Tibial nerve (tissue), 4 donors: ENCODE measurements around the gene PREP.

ENCODE experiments used
- CTCF ChIP-seq, 5 experiments: fragments of 200-600 bp in 3 of 5; fragments of 450-650 bp in 2 of 5; sonication (generic) in 3 of 5; IDR thresholded peaks; one replicate each; pipeline ENCODE4 v1.5.1; 2016 to 2019; ENCODE audit warnings: antibody characterized with exemption in 5 of 5, mild to moderate bottlenecking in 3 of 5, moderate library complexity in 2 of 5
- EP300 ChIP-seq, 2 donors: sonication (generic); formaldehyde crosslinking; IDR thresholded peaks; one replicate each; pipeline ENCODE4 v1.6.1; 2017; ENCODE audit warnings: antibody characterized with exemption in 2 of 2, mild to moderate bottlenecking in 1 of 2
- POLR2A ChIP-seq, 2 donors: fragments of 450-650 bp; IDR thresholded peaks; one replicate each; pipeline ENCODE4 v1.6.1; 2017; ENCODE audit warnings: antibody characterized with exemption in 2 of 2, mild to moderate bottlenecking in 2 of 2, moderate library complexity in 2 of 2

GRCh38 chr6:105300090-105300489 is 102.8 kb downstream of the PREP start:
- TF ChIP-seq CTCF (IDR thresholded peaks at IDR 0.05) (no peak), POLR2A (IDR thresholded peaks at IDR 0.05) (no peak), EP300 (IDR thresholded peaks at IDR 0.05) (no peak)
